ENCODE data around the gene SARS2.
A peak's percentile ranks its signal among the peaks of the same experiment; 100 is the strongest.
"Not testable (repeated sequence)": the region's sequence is repeated elsewhere in the genome, so short reads cannot be mapped to it uniquely, and the experiment has no call there.

SARS2 gene

DNA sequence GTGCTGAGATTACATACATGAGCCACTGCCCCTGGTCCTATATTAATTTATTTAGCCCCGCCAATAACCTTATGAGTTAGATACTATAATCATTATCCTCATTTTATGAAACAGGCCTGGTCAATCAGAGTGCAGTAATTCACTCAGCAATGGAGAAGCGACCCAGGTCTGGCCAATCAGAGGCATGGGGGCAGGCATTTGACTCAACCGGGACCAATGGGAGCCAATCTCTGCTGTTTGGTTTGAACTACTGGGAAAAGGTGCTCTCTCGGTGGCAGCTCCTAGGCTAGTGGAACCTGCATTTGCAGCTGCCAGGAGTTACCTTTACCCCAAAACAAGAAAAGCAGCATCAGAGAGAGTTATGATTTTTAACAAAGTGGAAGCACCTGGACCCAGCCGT is 37.7 kb downstream of the SARS2 start:
- no peak for DNase-seq (ENCODE audit: low spot score)

DNA sequence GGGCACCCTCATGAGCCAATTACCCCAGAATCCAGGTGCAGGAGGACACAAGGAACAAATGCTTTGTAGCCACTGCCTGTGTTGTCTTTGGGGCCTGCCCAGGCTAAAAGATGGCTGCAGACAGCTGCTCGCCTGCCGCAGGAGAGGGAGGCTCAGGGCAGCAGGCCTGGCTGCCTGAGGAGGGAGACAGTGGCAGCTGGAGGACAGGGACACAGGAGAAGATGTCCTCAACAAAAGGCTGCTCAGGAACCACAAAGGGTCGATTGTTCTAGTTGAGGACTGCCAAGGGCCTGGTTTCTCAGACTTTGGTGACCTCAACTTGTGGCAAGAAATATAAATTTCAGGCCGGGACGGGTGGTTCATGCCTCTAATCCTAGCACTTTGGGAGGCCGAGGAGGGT is 38.8 kb downstream of the SARS2 start:
- DNase-seq (ENCODE audit: low spot score): no peak

DNA sequence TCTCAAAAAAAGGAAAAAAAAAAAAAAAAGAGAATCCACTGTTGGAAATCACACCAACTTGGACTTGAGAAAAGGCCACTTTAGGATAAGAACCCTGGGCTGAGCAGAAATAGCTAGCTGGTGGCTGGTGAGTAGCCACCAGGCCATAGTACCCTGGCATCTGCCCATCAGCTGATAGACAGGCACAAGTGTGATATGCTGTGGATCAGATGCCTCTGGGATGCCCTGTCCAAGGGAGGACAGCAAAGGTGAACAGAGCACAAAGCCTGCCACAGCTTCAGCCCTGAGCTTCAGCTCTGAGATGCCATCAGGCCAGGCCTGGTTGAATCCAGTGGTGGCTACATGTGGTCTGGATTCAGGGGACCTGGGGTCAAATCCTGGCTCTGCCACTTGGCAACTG is 39.9 kb downstream of the SARS2 start:
- DNase-seq (ENCODE audit: low spot score): no peak

DNA sequence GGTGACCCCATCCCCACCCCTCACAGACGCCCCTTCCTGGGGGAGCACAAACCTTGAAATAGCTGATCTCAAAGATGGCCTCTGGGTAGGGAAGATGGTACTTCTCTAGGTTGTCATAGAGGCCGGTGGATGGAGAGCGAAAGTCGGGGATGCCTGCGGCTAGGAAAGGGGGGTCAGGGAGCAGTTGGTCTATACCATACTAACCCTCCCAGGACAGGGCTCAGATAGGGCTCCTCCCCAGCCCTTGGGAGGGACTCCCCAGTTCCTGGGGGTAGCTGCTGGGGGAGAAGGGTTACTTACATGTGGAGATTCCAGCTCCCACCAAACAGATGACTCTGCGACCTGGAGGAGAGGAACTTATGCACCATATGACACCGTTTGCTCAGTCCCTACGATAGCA is 40.8 kb downstream of the SARS2 start:
- DNase-seq (ENCODE audit: low spot score): no peak

DNA sequence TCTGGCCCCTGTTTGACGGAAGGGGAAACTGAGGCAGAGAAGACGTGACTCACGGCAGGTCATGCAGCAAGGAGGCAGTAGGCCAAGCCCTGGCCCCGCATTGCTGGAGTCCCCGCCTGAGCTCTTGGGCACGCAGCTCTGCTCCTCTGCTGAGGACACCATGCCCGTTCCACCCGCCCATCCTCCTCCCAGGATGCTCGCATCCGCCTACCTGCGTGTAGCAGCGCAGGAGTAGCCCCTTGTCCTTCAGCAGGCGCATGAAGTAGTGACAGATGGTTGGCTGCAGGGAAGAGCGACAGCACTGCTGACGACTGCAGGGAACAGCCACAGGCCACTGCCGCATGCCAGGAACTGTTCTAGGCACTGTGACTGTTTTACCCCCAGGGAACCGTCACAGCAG is 41.7 kb downstream of the SARS2 start:
- DNase-seq (ENCODE audit: low spot score): no peak

DNA sequence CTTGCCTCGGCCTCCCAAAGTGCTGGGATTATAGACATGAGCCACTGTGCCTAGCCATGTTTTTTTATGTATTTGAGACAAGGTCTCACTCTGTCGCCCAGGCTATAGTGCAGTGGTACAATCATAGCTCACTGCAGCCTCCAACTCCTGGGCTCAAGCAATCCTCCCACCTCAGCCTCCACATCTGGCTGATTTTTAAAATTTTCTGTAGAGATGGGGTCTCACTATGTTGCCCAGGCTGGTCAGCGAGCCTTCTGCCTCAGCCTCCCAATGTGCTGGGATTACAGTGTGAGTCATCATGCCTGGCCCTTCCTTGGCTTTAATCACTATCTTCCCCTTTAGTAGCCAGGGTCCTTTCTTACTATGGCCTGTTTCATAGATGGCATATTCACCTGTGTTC is 45.9 kb downstream of the SARS2 start:
- not testable (repeated sequence) for DNase-seq (ENCODE audit: low spot score)

DNA sequence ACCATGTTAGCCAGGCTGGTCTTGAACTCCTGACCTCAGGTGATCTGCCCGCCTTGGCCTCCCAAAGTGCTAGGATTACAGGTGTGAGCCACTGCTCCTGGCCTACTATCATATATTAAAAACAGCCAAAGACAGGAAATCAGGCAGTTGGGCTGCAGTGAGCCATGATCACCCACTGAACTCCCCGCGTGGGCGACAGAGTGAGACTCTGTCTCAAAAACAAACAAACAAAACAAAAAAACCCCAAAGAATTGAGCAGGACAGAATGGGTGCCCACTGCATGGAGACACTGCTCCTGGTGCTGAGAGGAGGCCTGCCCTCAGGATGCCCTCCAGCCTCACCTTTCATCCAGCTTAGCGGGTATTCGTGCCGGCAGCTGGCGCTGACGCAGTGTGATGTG is 47.3 kb downstream of the SARS2 start:
- no peak for DNase-seq (ENCODE audit: low spot score)

DNA sequence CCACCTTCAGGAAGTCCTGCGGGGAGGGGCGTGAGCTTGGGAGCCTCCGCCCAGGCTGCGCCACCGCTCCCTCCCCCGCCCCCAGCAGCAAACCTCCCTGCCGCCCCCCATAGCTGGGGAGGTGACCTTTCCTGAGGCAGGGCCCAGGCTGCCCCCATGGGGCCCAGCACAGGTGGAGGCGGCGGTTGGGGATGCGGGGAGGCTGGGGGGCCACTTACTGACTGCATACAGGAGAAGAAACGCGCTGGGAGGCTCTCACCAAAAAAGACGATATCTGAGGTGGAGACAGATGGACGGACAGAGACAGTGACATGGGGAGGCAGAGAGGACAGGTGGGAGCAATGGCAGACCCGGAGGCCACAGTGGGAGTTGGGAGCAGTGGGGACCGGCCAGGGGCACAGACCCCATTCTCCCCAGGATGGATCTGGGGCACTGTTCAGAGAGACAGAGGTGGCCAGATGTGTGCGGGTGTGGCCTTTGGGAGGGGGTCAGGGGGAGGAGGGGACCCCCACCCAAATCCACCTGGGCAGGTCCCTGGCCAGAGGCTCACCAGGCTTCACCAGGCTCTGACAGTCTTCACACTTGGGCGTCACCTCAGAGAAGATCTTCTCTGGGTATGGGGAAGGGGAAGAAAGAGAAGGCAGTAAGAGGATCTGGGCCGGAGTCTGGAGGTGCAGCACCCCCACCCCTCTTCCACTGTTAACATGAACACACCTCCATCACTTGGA is 49.5 kb downstream of the SARS2 start:
- DNase-seq (ENCODE audit: low spot score): no peak

DNA sequence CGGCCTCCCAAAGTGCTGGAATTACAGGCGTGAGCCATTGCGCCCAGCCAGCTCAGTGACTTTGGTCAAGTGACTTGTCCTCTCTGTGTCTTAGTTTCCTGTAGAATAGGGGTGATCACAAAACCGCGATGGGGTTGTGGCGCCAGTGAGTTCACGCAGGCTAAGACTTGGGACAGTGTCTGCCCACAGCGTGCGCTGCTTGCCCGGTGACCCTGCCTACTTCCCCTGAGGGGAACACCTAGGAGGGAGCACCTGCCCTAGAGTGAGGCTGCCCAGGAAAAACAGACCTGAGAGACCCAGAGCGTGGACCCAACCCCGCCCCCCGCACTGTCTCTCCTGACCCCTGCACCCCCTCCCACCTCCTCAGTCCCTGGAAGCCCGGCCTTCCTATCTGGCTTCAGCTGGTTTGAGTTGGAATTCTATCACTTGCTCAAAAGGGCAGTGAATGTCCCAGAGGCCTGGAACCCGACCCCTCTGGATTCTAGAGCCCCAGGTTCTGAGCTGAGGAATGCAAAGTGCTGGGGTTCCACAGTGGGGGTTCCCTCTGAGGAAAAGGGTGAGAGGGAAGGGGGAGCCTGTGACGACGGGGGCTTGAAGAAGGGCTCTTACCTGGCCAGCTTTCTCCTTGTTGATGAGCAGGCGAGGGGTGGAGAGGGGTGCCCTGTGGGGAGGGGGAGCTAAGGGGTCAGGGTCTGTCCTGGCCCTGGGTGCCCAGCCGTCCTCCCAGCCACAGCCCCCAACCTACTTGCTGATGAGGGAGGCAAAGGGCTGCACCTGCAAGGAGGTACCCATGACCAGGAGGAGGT is 50.3 kb downstream of the SARS2 start:
- no peak for DNase-seq (ENCODE audit: low spot score)

DNA sequence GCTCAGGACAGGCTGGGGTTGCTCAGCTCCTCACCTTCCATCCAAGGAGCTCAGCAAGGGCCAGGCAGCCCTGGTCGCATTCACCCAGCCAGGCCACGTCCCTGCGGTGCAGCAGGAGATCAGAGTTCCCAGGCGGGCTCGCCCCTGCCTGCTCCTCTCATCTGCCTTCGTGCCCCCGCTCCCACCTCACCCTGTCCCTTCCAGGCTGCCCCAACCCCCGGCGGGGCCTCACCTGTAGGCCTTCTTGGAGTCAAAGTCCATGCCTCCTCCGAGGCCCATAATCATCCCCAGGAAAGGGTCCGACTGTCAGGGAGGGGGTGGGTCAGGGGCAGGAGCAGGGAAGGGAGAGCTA is 51.2 kb downstream of the SARS2 start:
- DNase-seq (ENCODE audit: low spot score): no peak

DNA sequence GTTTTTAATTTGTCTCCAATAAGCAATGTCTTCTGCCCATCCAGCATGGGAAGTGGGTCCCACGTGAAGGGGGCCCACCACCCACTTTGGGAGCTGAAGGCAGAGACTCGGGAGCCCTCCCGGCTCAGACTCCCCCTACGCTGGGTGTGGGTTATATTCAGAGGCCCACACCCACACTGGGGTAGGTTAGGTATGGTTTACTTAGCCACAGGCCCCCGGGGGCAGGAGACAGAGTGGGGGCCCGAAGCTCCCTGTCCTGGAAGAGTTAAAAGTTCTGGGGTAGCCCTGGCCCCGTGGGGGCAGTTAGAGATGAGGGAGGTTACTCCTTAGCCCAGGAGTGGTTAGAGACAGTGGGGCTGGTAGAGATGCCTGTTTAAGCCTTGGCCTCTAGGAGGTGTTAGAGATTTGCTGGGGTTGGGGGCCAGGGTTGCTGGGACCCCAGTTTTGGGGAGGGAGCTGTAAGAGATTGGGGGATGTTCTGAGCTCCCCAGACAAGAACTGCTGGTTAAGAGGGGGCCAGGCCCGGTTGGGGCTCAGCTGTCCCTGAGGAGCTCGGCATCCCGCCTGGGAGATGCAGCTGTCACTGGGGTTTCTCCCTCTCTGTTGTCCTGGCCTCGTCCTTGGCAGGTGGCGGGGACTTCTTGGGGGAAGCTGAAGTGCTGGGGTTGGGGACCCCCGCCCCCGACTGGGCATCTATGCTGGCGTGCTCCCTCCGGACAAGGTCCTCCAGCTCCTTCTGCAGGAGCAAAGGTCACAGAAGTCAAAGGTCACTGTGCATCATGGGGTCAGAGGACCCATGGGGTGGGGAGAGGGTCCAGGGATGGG is 51.8 kb downstream of the SARS2 start:
- no peak for DNase-seq (ENCODE audit: low spot score)

DNA sequence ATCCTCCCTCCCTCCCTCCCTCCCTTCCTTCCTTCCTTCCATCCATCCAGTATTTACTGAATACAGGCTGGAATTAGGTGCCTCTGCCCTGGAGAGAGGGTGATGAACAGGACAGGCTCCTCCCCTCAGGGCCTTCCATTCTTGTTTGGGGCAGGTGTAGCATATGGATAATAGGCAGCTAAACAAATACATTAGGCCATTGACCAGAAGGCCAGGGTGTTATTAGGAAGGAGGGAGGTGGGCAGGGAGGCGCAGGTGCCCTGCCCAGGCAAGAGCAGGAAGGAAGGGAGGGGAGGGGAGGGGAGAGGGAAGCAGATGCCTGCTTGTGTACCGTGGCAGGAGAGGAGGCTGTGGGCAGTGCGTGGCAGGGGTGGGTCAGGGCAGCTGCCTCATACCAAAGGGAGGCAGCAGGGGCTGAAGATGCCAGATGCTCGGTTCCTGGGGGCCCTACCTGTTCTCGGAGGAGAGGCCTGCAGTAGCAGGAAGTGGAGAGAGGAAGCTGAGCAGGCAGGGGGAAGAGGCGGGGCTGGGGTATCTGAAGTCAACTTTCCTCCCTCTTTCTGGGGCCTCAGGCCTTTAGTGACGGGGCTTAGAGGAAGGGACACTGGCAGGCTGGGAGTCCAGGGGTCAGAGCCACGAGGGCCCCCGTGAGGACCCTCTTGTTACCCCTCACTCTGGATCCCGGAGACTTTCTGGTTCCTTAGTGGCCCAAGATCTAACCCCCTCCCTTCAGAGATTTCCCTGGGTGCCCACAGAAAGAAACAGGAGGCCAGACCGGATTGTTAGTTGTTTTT is 52.6 kb downstream of the SARS2 start, which contains the start of gene RINL:
RINL (minus strand) TSS at position 495 of the 794 bp plus-strand sequence. CDS start 1,533 bp downstream, outside the sequence.
- peak; percentile 73 for DNase-seq (ENCODE audit: low spot score)

DNA sequence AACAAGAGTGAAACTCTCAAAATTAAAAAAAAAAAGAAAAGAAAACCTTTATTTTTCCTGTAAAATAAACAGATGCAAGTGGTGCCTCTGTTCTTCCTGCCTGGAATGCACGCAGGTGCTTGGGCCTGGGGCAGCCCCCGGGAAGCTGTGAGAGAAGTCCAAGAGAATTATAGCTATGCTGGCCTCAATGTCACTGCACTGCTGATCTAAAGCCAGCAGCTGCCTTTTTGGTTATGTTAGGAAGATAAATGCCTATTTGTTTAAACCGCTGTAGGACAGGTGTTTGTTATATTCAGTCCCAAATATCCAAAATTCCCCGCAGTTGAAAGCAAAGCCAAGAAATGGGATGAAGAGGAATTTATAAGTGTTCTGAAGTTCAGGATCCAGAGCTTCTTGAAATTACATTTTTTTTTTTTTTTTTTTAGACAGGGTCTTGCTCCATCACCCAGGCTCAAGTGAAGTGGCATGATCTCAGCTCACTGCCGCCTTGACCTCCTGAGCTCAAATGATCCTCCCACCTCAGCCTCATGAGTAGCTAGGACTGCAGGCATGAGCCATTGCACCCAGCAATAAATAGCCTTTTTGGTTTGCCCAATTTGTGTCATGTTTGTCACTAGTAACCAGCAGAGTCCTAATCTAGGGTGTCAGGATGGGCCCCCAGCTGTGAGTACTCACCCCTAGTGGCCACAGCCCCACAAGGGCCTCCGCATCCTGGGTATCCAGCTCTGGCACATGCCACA is 54.7 kb downstream of the SARS2 start:
- no peak for DNase-seq (ENCODE audit: low spot score)

DNA sequence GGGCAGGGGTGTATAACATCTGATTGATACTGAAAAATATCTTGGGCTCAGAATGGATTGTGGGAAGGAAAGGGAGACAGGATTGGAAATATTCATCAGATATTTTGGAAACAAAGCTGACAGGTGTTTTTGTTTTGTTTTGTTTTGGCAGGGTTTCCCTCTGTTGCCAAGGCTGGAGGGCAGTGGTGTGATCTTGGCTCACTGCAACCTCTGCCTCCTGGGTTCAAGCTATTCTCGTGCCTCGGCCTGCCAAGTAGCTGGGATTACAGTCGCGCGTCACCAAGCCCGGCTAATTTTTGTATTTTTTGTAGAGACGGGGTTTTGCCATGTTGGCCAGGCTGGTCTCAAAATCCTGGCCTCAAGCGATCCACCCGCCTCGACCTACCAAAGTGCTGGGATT is 57.2 kb downstream of the SARS2 start:
- not testable (repeated sequence) for DNase-seq (ENCODE audit: low spot score)

DNA sequence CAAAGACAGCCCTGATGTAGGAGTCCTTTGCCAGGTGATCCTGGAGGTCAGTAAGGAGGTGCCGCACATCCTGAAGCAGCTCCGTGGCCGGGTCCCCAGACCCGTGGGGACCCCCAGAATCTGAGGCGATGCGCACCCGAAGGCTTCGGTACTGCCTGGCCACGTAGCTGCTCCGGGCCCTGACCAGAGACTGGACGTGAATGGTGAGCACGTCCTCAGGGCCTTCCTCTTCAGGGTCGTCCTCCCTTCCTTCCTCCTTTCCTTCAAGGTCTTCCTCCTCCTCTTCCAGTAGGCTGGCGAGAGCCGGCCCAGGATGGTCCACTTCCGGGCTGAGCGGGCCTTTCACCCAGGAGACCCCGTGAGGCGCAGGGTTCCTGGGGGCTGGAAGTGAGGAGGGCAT is 60.0 kb downstream of the SARS2 start:
- DNase-seq (ENCODE audit: low spot score): no peak

DNA sequence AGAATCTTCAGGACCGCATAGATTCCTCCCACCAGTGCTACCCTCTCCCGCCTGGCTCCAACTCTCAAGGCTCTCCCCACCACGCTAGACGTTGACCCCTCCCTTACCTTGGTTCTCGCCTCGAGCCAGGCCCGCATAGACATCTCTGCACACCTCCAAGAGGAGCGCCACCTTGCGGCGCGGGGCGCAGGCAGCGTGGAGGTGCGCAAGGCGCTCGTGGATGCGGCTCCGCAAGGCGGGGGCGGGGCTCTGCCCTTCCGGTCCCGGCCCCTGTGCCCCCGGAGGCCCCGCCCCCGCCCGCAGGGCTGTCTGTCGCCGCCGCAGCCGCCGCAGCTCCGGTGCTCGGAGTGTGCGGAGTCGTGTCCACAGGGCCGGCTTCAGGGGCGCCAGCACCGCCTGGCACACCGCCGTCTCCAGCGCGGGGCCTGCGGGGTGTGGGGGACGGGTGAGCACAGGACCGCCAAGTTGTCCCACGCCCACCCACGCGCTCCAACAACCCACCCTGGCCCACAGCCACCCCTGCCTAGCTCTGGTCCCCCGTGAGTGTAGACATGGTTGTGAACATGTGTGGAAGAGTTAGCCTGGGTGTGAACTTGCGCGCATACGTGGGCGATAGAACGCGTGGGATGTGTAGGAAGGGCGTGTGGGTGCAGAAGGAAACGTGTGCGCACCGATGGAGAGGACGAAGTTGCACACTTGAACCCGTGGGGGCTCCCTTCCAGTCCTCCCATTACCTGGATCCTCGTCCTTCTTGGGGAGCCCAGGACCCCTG is 60.5 kb downstream of the SARS2 start:
- DNase-seq (ENCODE audit: low spot score): peak; percentile 96

DNA sequence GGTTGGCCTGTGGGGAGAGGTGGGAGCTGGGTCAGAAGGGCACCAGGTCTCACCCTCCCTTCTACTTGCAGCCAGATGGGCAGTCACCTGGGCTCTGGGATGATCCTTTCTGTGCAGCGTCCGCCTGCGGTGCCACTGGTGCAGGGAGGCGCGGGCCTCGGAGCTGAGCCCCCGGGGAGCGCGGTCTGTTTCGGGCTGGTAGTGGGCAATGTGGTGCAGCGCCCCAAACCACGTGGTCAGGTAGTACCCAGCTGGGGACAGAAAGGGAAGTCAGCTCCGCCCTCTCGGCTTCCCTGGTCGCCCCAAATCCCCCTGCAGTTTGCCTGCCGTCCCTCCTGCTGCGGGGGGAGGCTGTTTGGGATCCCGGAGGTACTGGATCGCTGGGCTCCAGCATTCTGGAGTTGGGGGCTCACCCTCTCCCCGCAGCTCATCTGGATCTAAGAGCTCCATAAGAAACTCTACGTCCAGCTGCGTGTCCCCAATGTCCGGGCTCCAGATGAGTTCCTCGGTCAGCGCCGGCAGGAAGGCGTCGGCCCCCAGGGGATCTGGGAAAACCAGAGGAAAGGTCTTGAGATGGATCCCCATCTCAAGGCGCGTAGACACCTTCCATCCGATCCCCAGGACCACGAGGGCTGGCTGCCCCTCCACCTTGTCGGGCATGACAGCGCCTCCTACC is 61.3 kb downstream of the SARS2 start:
- peak; percentile 71 for DNase-seq (ENCODE audit: low spot score)

DNA sequence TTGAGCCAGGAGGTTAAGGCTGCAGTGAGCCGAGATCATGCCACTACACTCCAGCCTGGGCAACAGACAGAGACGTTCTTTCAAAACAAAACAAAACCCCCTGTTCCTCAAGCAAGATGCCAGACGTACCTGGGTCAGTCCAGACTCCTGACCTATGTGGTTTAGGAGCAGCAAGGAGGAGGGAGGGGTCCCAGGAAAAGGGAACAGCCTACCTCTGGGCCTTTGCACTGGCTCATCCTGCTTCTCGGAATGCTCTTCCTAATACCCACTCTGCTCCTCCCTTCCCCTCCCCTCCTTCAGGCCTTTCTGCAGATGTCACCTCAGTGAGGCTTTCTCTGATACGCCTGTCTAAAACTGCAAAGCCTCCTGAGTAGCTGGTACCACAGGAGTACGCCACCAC is 62.0 kb downstream of the SARS2 start:
- no peak for DNase-seq (ENCODE audit: low spot score)

DNA sequence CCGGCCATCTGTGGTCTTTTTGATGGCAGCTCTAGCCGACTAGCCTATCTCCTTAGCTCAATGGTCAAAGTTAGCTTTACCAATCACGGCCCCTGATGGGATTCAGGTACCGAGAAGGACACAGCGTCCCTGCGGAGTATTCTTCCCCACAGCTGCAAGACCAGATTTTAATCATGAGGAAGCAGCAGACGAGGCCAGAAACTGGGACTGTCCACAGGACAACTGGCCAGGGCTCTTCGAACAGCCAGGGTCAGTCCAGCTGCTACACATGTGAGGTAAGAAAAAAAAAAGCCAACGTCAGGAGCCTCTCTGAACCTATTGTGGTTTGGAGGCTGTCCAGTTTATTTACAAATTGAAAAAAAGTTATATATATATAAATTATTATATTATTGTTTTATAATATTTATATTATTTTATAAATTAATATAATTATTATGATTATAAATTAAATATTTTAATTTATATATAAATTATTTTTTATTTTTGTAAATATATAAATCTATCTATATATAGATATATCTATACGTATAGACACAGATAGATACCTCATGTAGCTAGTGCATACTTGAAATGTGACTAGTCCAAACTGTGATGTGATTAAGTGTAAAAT is 63.3 kb downstream of the SARS2 start:
- DNase-seq (ENCODE audit: low spot score): no peak
